ENCODE measurements around the gene SORCS3.

The SORCS3 gene

DNA sequence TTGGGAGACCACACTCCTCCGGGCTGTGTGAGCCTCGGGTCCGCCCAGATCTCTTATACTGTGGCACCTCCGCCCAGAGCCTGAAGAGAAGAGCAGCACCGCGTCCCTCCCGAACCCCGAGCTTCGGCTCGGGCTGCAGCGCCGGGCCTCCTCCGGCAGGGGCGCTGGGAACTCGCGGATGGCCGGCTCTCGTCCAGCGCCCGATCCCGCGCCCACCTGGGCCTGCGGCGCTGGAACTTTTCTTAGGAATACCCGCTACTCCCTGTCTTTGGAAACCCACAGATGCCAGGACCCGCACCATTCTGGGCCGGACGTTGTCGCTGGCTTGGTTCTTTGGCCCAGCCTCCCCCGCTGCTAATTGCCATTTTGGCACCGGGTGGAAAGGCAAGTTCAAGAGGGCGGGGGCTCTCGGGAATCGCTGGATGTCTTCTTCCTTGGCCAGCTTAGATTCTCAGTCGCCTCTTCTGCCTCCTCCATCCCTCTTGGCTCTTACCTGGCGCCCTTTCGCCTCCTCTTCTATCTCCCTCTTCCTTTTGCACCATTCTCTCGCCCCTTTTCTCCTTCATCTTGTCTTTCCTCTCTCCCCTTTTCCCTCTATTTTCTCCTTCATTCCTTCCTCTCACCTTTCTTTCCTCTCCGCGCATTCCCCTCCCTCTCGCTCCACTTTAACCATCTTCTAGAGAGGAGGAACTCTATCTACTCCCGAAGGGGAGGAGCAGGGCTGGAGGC is 2.1 kb upstream of the SORCS3 start:
- Mint-ChIP-seq H3K27me3 (peaks cover 51 to 70% of the 10 kb centered on the region in 2 donors), H3K4me1 (peaks cover 3 to 11% of the 10 kb centered on the region in 2 donors), H3K27ac (no peak overlapping the region), H3K4me3 (no peak overlapping the region), H3K36me3 (peaks cover 0 to 1% of the 10 kb centered on the region in 2 donors), H3K9me3 (peaks cover 0 to 5% of the 10 kb centered on the region in 2 donors)
- DNase-seq (no peak), ATAC-seq (replicated peaks) (no peak)

DNA sequence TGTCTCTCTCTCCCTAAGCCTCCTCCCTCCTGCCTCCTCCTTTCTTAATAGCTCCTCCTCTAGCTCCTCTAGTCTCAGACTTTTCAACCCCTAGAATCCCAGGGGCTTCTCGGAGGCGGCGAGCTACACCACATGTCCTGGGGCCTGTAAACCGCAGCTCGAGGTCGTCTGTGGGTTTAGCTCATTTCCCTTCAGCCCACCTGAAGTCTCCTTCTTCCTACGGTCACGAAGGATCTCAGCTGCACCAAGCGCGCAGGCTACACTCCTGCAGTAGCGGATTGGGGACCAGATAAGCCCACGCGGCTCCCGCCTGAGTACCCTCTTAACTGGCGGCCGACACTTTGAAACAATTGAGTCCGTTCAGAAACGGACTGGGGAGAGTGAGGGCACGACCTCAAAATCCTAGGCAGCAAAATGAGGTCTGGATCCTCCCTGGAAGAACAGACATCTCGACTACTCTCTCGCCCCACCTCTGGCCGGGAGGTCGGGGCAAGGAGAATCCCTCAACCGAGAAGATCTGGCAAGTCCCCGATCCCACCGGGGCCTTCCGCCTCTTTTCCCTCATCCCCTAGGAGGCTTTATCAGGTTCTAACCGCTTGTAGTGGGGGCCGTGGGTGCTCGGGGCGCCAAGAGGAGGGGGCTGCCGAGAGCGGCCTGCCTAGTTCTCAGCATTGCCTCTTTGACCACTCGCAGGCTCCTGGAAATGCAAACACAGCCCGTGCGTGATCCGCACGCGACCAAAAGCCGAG is 1.3 kb upstream of the SORCS3 start:
- peaks cover 0 to 1% of the 10 kb centered on the region in 2 donors for H3K36me3 Mint-ChIP-seq
- ATAC-seq (replicated peaks) (no peak), DNase-seq (no peak)
- H3K4me1 Mint-ChIP-seq, result peaks cover 3 to 11% of the 10 kb centered on the region in 2 donors
- H3K9me3 Mint-ChIP-seq, result peaks cover 0 to 5% of the 10 kb centered on the region in 2 donors
- H3K4me3 Mint-ChIP-seq, result no peak overlapping the region
- H3K27ac Mint-ChIP-seq, result peak overlapping the region; percentile 56
- H3K27me3 Mint-ChIP-seq, result peaks cover 55 to 71% of the 10 kb centered on the region in 2 donors

GRCh38 chr10:104640339-104641186 is 527 bp upstream of the SORCS3 start:
- DNase-seq (no peak), ATAC-seq (replicated peaks) (no peak)
- peaks cover 61 to 73% of the 10 kb centered on the region in 2 donors for H3K27me3 Mint-ChIP-seq
- H3K4me1 Mint-ChIP-seq, result peaks cover 3 to 11% of the 10 kb centered on the region in 2 donors
- H3K27ac Mint-ChIP-seq, result peak overlapping the region; percentile 74
- H3K36me3 Mint-ChIP-seq, result peaks cover 0 to 1% of the 10 kb centered on the region in 2 donors
- no peak overlapping the region for H3K4me3 Mint-ChIP-seq
- H3K9me3 Mint-ChIP-seq, result peaks cover 0 to 5% of the 10 kb centered on the region in 2 donors

- DNase-seq (no peak), ATAC-seq (replicated peaks) (no peak)
- H3K27ac Mint-ChIP-seq, result peak overlapping the region; percentile 42
- H3K36me3 Mint-ChIP-seq, result peaks cover 0 to 1% of the 10 kb centered on the region in 2 donors
- peaks cover 3 to 11% of the 10 kb centered on the region in 2 donors for H3K4me1 Mint-ChIP-seq
- H3K27me3 Mint-ChIP-seq, result peaks cover 67 to 77% of the 10 kb centered on the region in 2 donors
- peaks cover 0 to 3% of the 10 kb centered on the region in 2 donors for H3K9me3 Mint-ChIP-seq
- H3K4me3 Mint-ChIP-seq, result peak overlapping the region in 1 of 2 donors; percentile 33
These were observed 1.0 kb downstream of the SORCS3 start for GRCh38 chr10:104641937-104642657.

DNA sequence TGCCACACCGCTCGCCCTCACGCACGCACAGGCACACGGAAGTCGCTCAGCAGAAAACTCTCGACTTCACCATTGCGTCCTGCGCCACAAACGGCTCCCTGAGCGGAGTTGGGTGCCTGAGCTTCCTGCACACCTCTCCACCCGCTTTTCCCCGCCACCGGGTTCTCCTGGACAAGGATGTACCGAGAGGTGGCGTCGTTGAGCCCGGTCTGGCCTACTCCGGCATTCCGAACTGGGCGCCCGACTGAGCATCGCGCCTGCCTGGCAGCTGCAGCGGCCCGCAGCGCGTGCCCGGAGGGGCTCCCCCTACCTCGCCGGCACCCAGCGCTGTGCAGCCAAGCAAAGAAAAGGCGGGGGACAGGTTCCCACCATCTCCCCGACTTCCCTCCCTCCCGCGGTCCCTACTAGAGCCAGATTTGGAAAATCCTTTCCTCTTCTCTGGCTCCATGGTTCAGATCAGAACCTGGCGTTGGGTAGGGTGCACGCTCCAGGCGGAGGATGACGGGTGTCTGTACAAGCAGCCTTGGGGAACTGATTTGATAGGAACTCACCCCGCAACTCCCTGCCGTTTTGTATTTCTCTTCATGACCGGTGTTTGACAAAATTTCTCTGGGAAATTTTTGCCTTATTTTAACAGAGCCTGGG is 1.7 kb downstream of the SORCS3 start:
- Mint-ChIP-seq H3K4me3 (peak overlapping the region in 1 of 2 donors; percentile 33), H3K27ac (peak overlapping the region; percentile 42), H3K27me3 (peaks cover 68 to 77% of the 10 kb centered on the region in 2 donors), H3K4me1 (peaks cover 3 to 11% of the 10 kb centered on the region in 2 donors), H3K36me3 (peaks cover 0 to 1% of the 10 kb centered on the region in 2 donors), H3K9me3 (peaks cover 0 to 3% of the 10 kb centered on the region in 2 donors)
- DNase-seq, result no peak
- no peak for ATAC-seq (replicated peaks)

- Mint-ChIP-seq H3K9me3 (no peaks in the 10 kb centered on the region), H3K4me3 (no peak overlapping the region), H3K27ac (no peak overlapping the region), H3K27me3 (peaks cover 64 to 77% of the 10 kb centered on the region in 2 donors), H3K36me3 (no peaks in the 10 kb centered on the region), H3K4me1 (peaks cover 3 to 11% of the 10 kb centered on the region in 2 donors)
- ATAC-seq (replicated peaks), result no peak
- DNase-seq, result no peak
These were observed 2.2 kb downstream of the SORCS3 start for GRCh38 chr10:104643303-104643663.

DNA sequence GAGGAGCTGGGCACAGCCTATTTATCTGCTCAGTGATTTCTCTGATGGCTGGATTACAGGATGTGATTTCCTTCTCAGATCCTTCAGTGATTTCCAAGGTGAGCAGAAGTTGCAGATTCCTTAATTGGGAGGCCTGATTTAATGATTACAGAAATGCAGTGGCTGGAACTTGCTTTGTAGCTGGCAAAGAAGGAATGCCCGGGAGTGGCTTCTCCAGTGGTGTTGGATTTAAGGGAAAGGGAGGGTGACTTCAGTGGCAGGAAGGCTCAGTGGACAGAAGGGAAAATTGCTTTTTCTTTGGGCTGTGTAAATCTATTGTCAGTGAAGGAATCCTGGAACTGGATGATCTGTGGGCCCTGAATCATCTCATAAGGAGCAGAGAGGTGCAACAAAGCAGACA is 5.1 kb downstream of the SORCS3 start:
- H3K4me3 Mint-ChIP-seq, result no peak overlapping the region
- no peaks in the 10 kb centered on the region for H3K4me1 Mint-ChIP-seq
- no peak overlapping the region for H3K27ac Mint-ChIP-seq
- H3K9me3 Mint-ChIP-seq, result no peaks in the 10 kb centered on the region
- DNase-seq, result no peak
- ATAC-seq (replicated peaks), result no peak
- no peaks in the 10 kb centered on the region for H3K36me3 Mint-ChIP-seq
- H3K27me3 Mint-ChIP-seq, result peaks cover 57 to 67% of the 10 kb centered on the region in 2 donors

DNA sequence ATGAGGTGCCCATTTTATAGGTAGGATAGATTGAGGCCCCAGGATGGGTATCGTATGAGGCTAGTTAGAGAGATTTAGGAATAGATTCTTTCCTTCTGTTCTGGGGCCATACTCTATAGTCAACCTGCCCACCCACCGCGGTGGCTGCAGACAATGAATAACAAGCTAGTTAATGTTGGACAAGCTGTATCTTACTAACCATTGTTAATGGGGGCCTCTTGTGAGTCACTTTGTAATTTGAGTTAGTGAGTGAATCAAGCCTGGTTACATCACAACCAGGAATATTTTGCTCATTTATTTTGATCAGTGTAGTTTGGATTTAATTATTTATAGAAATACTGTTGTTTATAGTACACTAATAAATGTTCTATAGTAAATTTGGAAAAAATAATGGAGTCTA is 7.3 kb downstream of the SORCS3 start:
- DNase-seq (no peak), ATAC-seq (replicated peaks) (no peak)
- Mint-ChIP-seq H3K4me3 (no peak overlapping the region), H3K27ac (no peak overlapping the region), H3K9me3 (no peaks in the 10 kb centered on the region), H3K36me3 (no peaks in the 10 kb centered on the region), H3K4me1 (no peaks in the 10 kb centered on the region), H3K27me3 (peaks cover 46 to 54% of the 10 kb centered on the region in 2 donors)

- Mint-ChIP-seq H3K27me3 (peaks cover 33 to 43% of the 10 kb centered on the region in 2 donors), H3K4me3 (no peak overlapping the region), H3K4me1 (no peaks in the 10 kb centered on the region), H3K27ac (no peak overlapping the region), H3K36me3 (no peaks in the 10 kb centered on the region), H3K9me3 (peaks cover 0 to 2% of the 10 kb centered on the region in 2 donors)
- DNase-seq (no peak), ATAC-seq (replicated peaks) (no peak)
These were observed 9.0 kb downstream of the SORCS3 start for GRCh38 chr10:104650072-104650471.

DNA sequence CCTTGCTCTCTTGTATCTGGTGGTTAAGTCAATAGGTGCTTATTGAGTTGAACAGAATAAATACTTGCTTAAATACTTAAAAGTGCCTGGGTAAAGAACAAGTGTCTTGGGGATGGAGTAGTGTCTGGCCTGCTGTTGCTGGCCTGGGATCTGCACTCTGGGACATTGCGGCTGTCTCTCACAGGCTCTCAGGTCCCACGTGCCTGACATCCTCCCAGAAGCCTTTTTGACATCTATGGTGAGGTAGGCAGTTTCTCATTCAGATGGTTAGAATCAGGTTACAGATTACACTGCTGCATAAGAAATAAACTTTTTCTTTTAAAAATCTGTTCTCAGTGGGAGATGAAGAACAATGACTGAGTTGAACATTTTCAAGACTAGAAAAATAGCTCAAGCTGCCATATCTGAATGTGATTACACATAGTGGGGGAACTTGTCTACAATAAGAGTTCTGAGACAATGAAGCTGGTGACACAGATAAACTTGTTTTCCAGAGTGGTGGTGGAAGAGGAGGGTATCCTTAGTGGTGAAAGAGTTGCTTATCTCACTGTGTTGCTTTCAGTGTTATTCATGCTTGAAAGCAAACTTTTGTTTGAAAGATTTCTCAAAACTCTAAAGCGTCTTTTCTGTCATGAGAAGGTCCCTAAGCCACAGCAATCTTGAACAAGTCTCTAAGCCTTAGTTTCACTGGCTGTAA is 9.7 kb downstream of the SORCS3 start:
- peaks cover 26 to 39% of the 10 kb centered on the region in 2 donors for H3K27me3 Mint-ChIP-seq
- no peak overlapping the region for H3K27ac Mint-ChIP-seq
- no peak overlapping the region for H3K4me3 Mint-ChIP-seq
- no peaks in the 10 kb centered on the region for H3K36me3 Mint-ChIP-seq
- ATAC-seq (replicated peaks), result no peak
- H3K4me1 Mint-ChIP-seq, result no peaks in the 10 kb centered on the region
- peaks cover 0 to 2% of the 10 kb centered on the region in 2 donors for H3K9me3 Mint-ChIP-seq
- DNase-seq, result no peak

DNA sequence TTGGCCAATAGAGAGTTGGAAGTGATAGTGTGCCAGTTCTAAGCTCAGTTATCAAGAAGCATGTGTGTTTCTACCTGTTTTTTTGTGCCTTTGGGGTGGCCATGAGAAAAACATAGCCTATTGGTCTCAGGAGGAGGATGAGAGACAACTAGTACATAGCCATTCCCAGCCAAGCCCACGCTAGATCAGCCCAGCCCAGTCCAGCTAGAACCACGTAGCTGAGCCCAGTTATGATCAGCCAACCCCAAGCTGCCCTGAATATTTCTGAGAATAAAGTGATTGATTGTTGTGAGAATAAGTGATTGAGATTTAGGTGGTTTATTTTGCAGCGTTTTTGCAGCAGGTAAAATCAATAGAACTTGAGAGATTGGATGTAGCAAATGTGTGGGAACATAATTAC is 15.9 kb downstream of the SORCS3 start:
- Mint-ChIP-seq H3K27me3 (peaks cover 10 to 31% of the 10 kb centered on the region in 2 donors), H3K9me3 (peaks cover 0 to 2% of the 10 kb centered on the region in 2 donors), H3K4me1 (no peaks in the 10 kb centered on the region), H3K27ac (no peak overlapping the region), H3K36me3 (no peaks in the 10 kb centered on the region), H3K4me3 (no peak overlapping the region)
- DNase-seq (no peak), ATAC-seq (replicated peaks) (no peak)

DNA sequence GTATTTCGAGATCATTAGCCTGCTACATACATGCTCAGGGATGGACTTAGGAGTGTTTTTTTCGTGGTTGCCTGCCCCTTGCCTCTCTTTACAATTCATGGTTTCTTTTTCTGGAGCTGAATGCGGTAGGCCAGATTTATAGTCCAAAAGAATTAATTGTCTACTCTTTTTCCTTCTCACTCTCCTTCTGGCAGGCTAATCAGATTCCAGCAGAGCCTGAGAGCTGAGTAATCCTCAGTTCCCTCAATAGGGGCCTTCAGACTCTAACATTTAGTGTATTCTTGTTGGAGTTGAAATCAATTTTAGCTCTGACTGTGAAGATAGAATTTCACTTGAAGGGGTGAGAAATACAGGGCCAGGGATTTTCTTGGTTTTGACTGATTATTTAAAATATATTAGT is 16.4 kb downstream of the SORCS3 start:
- peaks cover 0 to 2% of the 10 kb centered on the region in 2 donors for H3K9me3 Mint-ChIP-seq
- DNase-seq (no peak), ATAC-seq (replicated peaks) (no peak)
- no peak overlapping the region for H3K27ac Mint-ChIP-seq
- H3K4me1 Mint-ChIP-seq, result no peaks in the 10 kb centered on the region
- H3K27me3 Mint-ChIP-seq, result peaks cover 11 to 31% of the 10 kb centered on the region in 2 donors
- no peak overlapping the region for H3K4me3 Mint-ChIP-seq
- H3K36me3 Mint-ChIP-seq, result no peaks in the 10 kb centered on the region

GRCh38 chr10:104658067-104658466 is 17.0 kb downstream of the SORCS3 start:
- Mint-ChIP-seq H3K36me3 (no peaks in the 10 kb centered on the region), H3K4me3 (no peak overlapping the region), H3K4me1 (no peaks in the 10 kb centered on the region), H3K27ac (no peak overlapping the region), H3K9me3 (peaks cover 0 to 2% of the 10 kb centered on the region in 2 donors), H3K27me3 (peaks cover 14 to 31% of the 10 kb centered on the region in 2 donors)
- no peak for DNase-seq
- no peak for ATAC-seq (replicated peaks)

All from stimulated activated naive B cell treated with anti-CD40 and anti-IgM and Interleukin-4, amounts not matched to agents 10 μg/mL and 1 μg/mL and 100 μg/mL, for 72 hours (primary cell).